ENCODE results near the gene ZNF609.
A peak's percentile ranks its signal among the peaks of the same experiment; 100 is the strongest.
"Not testable (repeated sequence)": the region's sequence is repeated elsewhere in the genome, so short reads cannot be mapped to it uniquely, and the experiment has no call there.

Gene ZNF609

GRCh38 chr15:64586984-64587383, 126.6 kb downstream of the ZNF609 start:
- DNase-seq = no peak

GRCh38 chr15:64589435-64590084, 129.2 kb downstream of the ZNF609 start:
- no peak for DNase-seq

DNA sequence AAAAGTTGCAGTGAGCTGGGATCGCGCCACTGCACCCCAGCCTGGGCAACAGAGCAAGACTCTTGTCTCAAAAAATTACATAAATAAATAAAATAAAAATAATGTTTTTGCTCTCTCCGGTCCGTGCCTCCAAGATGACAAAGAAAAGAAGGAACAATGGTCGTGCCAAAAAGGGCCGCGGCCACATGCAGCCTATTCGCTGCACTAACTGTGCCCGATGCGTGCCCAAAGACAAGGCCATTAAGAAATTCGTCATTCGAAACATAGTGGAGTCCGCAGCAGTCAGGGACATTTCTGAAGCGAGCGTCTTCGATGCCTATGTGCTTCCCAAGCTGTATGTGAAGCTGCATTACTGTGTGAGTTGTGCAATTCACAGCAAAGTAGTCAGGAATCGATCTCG, 132.5 kb downstream of the ZNF609 start:
- not testable (repeated sequence) for DNase-seq

DNA sequence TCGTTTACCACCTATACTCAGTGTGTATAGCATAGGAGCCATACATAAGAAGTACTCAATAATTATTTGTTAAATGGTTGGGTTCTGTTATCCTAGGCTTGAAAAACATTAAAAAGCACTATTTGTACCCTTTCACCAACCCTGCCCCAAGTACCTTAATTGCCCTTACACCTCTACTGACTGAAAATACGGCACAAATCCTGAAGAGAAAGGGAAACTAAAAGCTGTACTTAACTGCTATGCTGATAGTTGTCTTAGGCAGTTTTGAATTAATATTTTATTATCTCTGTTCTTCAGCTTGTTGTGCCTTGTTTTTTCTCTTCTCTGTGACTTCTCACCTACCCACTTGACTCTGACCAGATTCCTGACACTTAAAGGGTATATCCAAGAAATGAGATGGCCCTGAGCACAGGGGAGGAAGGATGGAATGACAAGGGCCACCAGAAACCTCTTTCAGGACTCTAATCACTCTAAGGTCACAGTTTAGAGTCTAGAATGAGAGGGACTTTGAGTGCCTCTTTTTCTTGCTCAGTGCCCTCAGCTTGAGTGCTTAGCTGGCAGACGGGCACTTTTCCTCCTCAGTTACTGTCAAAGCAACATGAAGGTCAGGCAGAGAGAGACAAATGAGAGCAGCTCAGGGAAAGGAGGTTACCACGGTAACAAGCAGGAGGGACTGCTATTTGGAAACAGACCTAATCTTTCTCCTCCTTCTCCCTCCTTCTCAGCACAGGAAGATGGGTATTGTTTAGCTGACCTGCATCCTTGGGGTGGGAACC, 136.5 kb downstream of the ZNF609 start:
- DNase-seq = peak; percentile 77 to 94

DNA sequence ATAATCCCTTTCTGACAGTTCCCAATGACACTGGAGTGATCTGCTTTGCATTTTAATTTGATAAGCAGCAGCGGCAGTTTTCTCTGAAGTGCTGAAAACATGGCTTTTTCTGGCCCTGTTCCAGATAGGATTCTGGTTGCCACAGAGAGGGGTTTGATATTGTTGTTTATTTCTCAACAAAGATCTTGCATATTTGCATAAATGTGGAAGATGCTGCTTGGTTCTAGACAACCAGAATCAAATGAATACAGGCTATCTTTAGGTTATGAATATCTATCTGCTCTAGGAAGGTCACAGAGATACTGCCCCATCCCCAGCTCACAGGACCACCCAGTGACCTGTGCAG, 137.1 kb downstream of the ZNF609 start:
- DNase-seq = no peak

DNA sequence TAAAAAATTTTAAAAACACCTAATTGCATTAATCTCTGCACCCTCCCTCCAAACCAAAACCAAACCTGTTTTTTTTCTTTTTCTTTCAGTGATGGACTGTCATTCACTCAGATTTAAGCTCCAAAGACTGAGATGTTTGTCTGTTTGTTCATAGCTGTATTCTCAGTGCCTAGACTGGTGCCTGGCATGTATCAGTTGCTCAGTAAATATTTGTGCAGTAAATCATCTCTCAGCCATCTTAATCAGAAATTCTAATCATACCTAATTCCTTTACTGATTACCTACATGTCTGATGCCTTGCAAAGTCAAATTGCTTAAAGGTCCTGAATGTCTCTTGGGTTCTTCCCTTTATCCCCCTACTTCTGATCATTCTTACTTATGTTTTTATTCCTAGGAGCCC, 138.8 kb downstream of the ZNF609 start:
- DNase-seq = no peak

- DNase-seq = no peak
Observed at GRCh38 chr15:64599716-64600115, 139.3 kb downstream of the ZNF609 start.

DNA sequence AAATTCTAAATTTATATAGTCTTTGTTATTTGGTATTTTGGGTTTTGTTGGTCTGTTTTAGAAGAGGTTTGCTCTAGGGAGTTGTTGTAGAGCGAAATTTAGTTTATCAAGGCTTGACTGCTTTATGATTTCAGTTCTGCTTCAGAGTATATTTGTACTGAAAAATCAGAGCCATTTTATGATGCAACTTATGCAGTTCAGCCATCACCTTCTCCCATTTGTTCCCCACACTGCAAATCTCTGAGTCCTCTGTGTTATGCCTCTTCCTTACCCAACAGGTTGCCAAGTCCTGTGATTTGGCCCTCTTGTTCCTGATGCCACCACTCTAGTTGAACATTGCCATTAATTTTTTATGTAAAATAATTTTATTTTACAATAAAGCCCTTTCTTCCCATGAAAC, 140.4 kb downstream of the ZNF609 start:
- DNase-seq = no peak

- no peak for DNase-seq
Observed at GRCh38 chr15:64604319-64604718, 143.9 kb downstream of the ZNF609 start.

DNA sequence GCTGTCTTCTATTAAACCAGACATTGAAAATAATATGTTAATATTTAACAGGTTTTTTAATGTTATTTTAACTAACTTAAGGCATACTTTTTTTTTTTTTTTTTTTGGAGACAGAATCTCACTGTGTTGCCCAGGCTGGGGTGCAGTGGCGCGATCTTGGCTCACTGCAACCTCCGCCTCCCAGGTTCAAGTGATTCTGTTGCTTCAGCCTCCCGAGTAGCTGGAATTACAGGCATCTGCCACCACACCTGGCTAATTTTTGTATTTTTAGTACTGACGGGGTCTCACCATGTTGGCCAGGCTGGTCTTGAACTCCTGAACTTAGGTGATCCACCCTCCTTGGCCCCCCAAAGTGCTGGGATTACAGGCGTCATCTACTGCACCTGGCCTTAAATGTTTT, 147.0 kb downstream of the ZNF609 start:
- DNase-seq = not testable (repeated sequence)

DNA sequence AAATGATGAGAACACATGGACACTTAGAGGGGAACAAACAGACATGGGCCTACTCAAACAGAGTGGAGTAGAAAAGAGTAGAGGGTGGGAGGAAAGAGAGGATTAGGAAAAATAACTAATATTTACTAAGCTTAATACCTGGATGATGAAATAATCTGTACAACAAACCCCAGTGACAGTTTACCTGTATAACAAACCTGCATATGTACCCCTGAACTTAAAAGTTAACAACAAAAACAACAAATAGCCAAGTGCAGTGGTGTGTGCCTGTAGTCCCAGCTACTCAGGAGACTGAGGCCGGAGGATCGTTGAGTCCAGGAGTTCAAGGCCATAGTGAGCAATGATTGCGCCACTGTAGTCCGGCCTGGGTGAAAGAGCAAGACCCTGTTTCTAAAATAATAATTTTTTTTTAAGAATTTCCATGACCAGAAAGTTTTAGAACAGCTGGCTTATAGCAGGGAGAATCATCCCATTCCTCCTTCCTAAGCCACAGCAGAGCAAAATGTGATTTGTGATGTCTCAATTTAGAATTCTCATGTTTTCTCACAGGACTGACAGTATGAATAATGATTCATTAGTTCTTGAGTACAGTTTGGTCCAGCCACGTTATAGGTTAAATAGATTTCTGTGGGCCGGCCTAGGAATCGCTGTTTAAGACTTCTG, 150.0 kb downstream of the ZNF609 start:
- no peak for DNase-seq

- no peak for DNase-seq
Observed at GRCh38 chr15:64611085-64611725, 150.8 kb downstream of the ZNF609 start.

- DNase-seq = no peak
Observed at GRCh38 chr15:64614519-64614918, 154.1 kb downstream of the ZNF609 start.

GRCh38 chr15:64617727-64618126, 157.3 kb downstream of the ZNF609 start:
- DNase-seq = no peak

GRCh38 chr15:64618138-64618537, 157.8 kb downstream of the ZNF609 start:
- DNase-seq = no peak

DNA sequence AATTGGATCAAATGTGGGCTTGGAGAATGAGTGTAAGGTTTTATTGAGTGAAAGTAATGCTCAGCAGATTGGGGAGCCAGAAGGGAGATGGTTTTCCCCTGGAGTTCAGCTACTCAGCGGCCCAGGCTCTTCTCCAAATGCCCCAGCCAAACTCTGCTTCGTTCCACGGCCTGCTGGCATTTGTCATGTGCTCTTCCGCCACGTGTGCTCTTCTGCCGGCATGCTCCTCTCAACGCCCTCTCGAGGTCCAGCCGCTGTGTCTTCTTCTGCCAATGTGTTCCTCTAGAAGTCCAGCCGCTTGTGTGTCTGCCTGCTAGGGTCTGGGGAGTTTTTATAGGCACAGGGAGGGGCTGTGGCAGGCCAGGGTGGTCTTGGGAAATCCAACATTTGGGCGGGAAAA, 158.2 kb downstream of the ZNF609 start:
- DNase-seq = no peak

DNA sequence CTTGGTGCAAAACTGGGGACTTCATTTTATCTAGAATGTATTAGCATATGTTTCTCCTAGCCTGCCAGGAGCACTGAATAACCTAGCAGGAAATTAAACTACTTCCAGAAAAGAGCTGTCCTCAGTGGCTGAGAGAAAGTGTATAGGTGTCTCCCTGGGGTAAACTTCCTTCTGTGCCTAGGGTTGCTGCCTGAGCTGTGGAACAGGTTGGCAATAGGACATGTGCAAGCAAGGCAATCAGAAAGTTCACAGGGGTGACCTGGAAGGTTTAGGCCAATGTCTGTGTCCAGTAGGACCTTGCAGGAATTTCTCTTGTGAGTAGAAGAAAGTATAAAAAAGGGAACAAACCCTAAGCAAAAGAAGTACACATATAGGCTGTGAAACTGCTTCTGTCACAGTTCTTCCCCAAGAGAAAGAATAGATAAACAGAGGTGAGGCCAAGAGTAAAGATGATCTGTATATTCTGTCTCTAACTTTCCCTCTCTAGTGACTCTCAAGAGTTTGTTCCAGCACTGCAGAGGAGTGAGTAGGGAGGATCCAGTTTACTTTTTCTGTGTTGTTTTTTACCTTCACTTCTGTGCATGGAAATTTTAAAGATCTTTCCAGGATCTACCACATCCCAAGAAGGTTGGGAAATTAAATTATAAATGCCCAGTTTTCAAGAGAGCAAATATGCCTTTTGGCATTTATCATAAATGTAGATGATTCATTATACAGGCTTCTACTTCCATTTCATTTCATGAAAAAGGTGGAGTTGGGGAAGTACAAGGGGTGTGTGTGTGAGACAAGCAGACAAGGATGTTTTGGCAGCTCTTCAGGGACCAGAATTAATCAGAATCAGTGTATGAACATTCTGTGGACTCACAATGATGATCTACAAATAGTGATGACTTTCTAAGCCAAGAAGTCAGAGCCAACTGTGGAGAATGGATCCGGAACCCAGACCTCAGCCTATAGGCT, 159.8 kb downstream of the ZNF609 start:
- no peak for DNase-seq

GRCh38 chr15:64621056-64621455, 160.7 kb downstream of the ZNF609 start:
- no peak for DNase-seq

DNA sequence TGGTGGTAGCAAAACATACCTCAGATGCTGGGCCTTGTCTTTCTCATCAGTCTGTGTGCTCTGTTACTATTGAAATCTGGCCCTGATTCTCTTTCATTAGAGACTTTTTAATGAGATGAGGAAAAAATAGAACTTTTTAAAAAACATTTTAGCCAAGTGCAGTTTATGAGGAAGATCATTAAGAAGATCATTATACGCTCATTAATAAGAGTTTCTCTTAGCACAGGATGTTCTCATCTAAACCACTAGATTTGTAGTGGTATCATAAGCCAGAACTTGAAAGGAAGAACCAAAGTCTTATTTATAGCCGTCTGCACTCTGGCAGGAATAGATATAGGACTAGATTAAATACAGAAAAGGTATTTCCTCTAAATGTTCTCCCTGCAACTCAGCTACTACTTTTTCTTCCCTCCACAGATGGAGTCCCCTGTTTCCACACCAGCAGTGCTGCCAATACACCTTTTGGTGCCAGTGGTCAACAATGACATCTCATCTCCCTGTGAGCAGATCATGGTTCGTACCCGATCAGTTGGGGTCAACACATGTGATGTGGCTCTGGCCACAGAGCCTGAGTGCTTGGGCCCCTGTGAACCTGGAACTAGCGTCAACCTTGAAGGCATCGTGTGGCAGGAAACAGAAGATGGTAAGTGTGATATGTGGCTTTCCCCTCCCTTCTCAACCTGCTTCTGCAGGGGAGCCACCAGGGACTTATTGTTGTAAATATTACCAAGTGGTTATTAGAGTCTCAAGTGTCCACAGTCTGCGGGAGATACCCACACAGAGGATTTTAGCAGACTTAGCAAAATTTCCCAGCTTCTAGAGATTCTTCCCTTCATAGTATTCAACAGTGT, 162.3 kb downstream of the ZNF609 start:
- no peak for DNase-seq

GRCh38 chr15:64623347-64623996, 163.1 kb downstream of the ZNF609 start:
- no peak for DNase-seq

DNA sequence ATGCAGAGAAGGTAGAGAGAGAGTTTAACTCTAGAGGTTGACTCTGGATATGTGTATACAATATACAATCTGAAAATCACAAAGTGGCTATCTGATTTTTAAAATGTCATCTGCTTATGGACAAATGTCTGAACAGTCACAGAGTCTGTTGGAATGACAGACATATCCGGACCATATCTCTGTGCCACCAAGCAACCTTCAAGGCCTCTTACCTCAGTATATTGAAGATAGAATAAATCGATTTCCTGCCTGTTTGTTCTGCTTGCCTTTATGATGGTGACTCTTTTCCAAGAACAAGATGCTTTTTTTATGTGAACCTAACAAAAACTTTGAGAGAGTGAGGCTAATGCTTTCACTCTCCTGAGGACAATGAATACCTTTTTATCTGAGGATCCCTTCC, 163.9 kb downstream of the ZNF609 start:
- DNase-seq = no peak
